ENCODE data around the gene SLFN14.
"Not testable (repeated sequence)": the region's sequence is repeated elsewhere in the genome, so short reads cannot be mapped to it uniquely, and the experiment has no call there.

Gene SLFN14

GRCh38 chr17:35534576-35535093, 26.0 kb downstream of the SLFN14 start:
- no peaks in the 10 kb centered on the region for H3K36me3 ChIP-seq
- no peaks in the 10 kb centered on the region for H3K27me3 ChIP-seq
- H3K4me3 ChIP-seq (ENCODE audit: low read depth in 1 of 2, low read length in 1 of 2), result no peak overlapping the region
- H3K27ac ChIP-seq, result no peak overlapping the region
- peaks cover 4 to 8% of the 10 kb centered on the region in 2 experiments for H3K4me1 ChIP-seq (ENCODE audit: control insufficient read depth in 1 of 2, insufficient read depth in 1 of 2, low read depth in 1 of 2, low read length in 1 of 2)
- no peaks in the 10 kb centered on the region for H3K9me3 ChIP-seq
- TF ChIP-seq, protein P1, sequence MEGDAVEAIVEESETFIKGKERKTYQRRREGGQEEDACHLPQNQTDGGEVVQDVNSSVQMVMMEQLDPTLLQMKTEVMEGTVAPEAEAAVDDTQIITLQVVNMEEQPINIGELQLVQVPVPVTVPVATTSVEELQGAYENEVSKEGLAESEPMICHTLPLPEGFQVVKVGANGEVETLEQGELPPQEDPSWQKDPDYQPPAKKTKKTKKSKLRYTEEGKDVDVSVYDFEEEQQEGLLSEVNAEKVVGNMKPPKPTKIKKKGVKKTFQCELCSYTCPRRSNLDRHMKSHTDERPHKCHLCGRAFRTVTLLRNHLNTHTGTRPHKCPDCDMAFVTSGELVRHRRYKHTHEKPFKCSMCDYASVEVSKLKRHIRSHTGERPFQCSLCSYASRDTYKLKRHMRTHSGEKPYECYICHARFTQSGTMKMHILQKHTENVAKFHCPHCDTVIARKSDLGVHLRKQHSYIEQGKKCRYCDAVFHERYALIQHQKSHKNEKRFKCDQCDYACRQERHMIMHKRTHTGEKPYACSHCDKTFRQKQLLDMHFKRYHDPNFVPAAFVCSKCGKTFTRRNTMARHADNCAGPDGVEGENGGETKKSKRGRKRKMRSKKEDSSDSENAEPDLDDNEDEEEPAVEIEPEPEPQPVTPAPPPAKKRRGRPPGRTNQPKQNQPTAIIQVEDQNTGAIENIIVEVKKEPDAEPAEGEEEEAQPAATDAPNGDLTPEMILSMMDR (IDR thresholded peaks at IDR 0.05), result no peak

DNA sequence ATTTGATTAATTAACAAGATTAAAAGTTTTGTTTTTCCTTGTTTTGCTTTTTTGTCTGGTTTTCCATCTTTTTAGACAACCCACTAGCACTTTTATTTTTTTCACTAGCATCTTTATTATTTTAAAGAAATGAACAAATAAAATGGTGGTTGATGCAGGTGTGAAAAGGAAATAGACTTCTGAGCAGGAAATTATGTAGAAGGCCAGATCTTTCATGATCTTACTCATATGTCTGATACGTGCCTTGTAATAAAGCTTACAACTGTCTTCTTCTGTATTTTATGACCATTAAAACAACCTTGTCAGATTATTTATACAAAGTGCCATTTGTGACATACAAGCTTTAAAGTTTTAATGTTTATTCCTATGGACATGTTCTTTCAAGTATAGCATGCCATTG, 29.5 kb downstream of the SLFN14 start:
- Histone ChIP-seq H3K27me3 (no peaks in the 10 kb centered on the region), H3K27ac (no peak overlapping the region), H3K9me3 (no peaks in the 10 kb centered on the region), H3K36me3 (no peaks in the 10 kb centered on the region), H3K4me1 (ENCODE audit: control insufficient read depth in 1 of 2, insufficient read depth in 1 of 2, low read depth in 1 of 2, low read length in 1 of 2) (no peaks in the 10 kb centered on the region), H3K4me3 (ENCODE audit: low read depth in 1 of 2, low read length in 1 of 2) (no peak overlapping the region)
- TF ChIP-seq, protein P1 (IDR thresholded peaks at IDR 0.05), result no peak

GRCh38 chr17:35529866-35530265, 30.8 kb downstream of the SLFN14 start:
- H3K9me3 ChIP-seq, result no peaks in the 10 kb centered on the region
- H3K36me3 ChIP-seq, result no peaks in the 10 kb centered on the region
- H3K4me1 ChIP-seq (ENCODE audit: control insufficient read depth in 1 of 2, insufficient read depth in 1 of 2, low read depth in 1 of 2, low read length in 1 of 2), result no peaks in the 10 kb centered on the region
- TF ChIP-seq, protein P1 (IDR thresholded peaks at IDR 0.05), result no peak
- no peak overlapping the region for H3K27ac ChIP-seq
- H3K4me3 ChIP-seq (ENCODE audit: low read depth in 1 of 2, low read length in 1 of 2), result no peak overlapping the region
- H3K27me3 ChIP-seq, result no peaks in the 10 kb centered on the region

GRCh38 chr17:35529326-35529725, 31.3 kb downstream of the SLFN14 start:
- not testable (repeated sequence) for H3K9me3 ChIP-seq; H3K27ac ChIP-seq; H3K27me3 ChIP-seq; H3K4me1 ChIP-seq (ENCODE audit: control insufficient read depth in 1 of 2, insufficient read depth in 1 of 2, low read depth in 1 of 2, low read length in 1 of 2); H3K4me3 ChIP-seq (ENCODE audit: low read depth in 1 of 2, low read length in 1 of 2); H3K36me3 ChIP-seq

DNA sequence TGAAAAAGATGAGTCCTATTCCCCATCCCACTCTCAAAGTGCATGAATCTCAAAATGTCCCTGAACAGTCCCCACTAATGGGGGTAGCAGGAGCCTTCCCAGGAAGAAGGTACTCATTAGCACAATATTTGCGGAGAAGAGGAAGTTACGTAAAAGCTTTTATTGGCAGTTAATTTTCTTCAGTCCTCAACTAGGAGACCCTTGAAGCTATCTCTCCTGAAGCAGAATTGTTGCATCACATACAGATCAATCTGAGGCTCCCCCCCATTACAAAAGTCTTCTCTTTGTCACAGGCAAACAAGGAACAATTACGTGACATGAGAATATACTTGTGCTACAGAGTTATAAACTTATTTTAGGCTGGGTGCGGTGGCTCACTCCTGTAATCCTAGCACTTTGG, 37.3 kb downstream of the SLFN14 start:
- Histone ChIP-seq H3K36me3 (no peaks in the 10 kb centered on the region), H3K9me3 (no peaks in the 10 kb centered on the region), H3K4me3 (ENCODE audit: low read depth in 1 of 2, low read length in 1 of 2) (no peak overlapping the region), H3K4me1 (ENCODE audit: control insufficient read depth in 1 of 2, insufficient read depth in 1 of 2, low read depth in 1 of 2, low read length in 1 of 2) (peaks cover 45% of the 10 kb centered on the region in 2 experiments), H3K27ac (peak overlapping the region; percentile 94), H3K27me3 (no peaks in the 10 kb centered on the region)
- TF ChIP-seq, protein P1 (IDR thresholded peaks at IDR 0.05), result no peak

GRCh38 chr17:35521654-35522256, 38.9 kb downstream of the SLFN14 start:
- peak overlapping the region; percentile 34 to 43 for H3K4me3 ChIP-seq (ENCODE audit: low read depth in 1 of 2, low read length in 1 of 2)
- H3K27me3 ChIP-seq, H3K36me3 ChIP-seq, H3K9me3 ChIP-seq: not testable (repeated sequence)
- peaks cover 45% of the 10 kb centered on the region in 2 experiments for H3K4me1 ChIP-seq (ENCODE audit: control insufficient read depth in 1 of 2, insufficient read depth in 1 of 2, low read depth in 1 of 2, low read length in 1 of 2)
- H3K27ac ChIP-seq, result peak overlapping the region; percentile 94
